Dermis blood vessel endothelial cell (primary cell): Measurements from ENCODE around the gene STK11. TPM values are rescaled to one million over a fixed set of nuclear protein-coding genes. Genes with fewer than 3 reads are reported as not detected.

Experiments
- DNase-seq: peaks from one replicate; pipeline ENCODE4 v3.0.0; 2010
- total RNA-seq: library from RNA; depleted of rRNA; stranded (reverse); fragments of >200 nt; gene quantifications from 2 replicates; pipeline ENCODE4 v1.2.3, GENCODE V29; 2014

The STK11 gene
- total RNA-seq, 1 donor from 2014 or later: 108 TPM

DNA sequence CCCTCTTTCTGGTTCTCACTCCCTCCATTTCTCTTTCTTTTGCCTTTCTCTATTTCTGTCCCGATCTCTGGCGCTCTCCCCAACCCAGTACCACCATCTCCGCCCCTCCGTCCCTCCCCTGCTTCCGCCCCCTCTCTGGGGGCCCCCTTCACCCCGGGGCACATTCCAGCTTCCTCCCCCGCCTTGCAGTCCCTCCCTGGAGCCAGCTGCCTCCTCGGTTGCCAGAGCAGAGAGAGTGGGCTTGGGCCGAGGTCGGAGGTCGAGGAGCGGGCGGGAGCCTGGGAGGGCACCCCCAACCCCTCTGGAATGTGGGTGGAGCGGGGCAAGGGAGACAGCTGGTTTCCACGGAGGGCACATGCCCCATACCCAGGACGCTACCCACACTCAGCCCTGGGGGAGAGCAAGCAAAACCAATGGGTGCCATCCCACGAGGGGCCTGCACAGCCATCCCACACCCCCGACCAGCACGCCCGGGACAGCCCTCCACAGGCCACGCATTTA is 57.1 kb downstream of the STK11 start:
- DNase-seq: no peak

DNA sequence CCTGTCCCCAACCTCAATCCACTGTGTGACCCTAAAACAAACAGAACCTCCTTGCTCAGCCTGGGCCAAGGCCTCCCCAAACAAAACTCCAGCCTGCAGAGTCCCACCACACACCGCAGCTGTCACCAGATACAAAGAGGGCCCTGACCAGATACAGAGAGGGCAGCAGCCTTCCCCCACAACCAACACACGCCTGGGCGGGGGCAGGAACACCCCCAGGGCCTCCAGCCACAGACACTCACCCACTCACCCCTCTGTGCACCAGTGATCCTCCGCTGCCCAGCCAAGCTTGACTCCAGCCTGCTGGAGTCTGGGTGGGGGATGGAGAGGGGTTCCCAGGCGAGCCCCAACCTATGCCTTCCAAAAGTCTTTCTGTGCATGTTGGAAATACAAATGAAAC is 57.6 kb downstream of the STK11 start:
- DNase-seq: no peak

DNA sequence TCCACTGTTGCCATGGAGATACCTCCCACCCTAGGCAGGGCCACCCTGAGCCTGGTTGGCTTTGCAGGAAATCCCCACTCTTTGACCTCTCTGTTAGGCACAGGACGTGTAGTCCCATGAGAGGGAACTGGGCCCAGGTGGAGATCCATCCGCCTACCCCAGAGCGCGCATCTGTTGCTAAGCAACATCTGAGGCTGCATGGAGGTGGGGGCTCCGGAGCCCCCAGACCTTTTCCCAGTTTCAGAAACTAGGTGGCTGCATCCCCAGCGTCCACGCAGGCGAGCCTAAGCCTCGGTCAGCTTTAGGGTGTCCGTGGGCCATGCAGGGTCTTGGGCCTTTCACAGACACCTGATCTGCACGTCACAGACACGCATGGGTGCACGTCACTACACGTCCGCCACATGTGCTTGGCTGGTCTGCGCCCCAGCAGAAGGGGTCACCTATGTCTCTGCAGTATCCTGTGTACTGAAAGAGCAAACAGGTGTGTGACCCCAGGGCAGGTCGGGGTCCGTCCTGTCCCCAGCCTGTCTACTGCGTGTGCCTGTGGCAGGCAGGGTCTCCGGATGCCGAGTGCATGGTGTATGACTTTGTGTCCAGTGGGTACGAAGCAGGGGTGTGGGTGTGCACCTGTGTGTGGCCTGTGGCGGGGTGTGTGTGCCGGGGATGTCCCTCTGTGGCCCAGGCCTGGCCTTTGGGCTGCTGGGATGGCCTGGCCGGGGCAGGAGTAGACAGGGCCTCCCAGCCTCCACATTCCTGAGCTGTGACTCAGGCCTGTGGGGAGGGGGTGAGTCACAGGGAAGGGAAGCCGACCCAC is 59.4 kb downstream of the STK11 start:
- peak; percentile 81 for DNase-seq

DNA sequence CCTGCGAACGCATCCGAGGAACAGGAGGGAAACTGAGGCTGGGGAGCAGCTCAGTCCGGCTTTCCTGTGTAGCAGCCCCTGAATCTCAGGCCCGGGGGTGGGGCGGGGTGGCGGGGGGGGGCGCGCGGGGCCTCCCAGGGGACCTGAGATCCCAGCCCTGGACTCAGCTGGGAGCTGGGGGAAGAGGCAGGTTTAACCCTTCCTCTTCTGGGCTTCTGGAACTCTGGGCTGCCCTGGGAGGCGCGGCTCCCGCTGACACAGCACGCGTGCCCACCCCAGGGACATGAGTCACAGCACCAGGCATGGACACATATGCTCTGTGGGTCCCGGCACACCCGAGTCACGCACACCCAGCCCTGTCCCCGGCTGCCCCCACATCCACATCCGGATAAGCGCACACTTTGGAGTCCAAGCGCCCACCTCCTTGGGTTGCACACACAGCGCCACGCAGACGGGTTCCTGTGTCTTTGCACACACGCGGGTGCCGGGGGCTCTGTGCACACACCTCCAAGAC is 60.1 kb downstream of the STK11 start:
- peak; percentile 54 for DNase-seq

DNA sequence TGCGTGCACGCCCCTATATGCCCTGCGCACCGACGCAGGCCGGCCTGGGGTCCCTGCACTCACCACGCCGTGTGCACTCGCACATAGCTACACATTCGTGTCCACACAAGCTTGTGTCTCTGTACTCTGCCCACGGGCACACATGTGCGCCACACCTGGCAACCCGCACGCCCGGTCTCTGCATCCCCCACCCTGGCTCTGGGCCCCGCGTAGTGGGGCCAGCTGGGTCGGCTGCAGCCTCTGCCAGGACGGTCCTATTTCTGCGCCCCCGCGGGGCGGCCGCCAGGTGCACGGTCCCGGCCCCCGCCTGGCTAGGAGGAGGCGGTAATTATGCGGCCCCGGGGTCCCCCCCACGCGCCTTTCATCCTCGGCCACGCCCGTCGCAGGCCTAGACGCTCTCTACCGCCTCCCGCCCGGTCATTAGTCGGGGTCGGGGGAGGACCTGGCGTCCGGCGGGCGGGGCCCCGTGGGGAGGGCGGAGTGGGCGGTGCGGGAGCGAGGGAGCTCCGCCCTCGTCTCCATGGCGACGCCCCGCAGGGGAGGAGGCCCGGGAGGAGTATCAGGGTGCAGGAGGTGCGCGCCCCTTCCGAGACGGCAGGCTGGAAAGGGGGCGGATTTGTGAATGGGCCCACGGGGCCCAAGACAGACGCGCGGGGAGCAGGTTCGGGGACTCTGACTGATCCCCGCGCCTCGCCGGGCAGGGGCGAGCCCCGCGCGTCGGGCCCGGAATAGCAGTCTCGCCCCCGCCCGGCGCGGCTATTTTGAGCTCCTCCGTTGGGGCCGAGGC is 60.7 kb downstream of the STK11 start:
- DNase-seq: peak; percentile 84

DNA sequence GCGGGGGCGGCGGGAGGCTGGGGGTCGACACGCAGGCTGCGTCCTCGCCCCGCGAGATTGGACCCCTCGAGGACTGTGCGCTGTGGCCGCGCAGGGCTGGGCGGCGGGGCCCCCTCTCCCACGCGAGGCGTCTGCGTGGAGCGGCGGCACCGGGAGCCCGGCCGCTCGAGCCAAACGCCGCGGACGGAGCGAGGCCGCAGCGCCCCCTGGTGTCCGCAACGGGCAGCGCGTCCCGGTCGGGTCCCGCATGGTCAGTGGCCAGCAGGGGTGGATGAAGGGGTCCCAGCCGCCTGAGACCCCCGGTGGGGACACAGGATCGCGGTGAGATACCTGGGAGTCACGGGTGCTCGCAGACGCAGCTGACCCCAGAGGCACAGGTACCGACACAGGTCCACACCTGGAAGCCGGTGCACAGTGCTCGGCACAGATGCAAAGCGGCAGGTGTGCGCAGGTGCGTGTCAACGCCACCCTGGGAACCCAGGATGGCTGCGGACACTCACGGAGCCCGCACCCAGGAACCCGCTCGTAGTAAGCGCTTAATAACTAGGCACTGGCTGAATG is 61.4 kb downstream of the STK11 start:
- DNase-seq: peak; percentile 76

DNA sequence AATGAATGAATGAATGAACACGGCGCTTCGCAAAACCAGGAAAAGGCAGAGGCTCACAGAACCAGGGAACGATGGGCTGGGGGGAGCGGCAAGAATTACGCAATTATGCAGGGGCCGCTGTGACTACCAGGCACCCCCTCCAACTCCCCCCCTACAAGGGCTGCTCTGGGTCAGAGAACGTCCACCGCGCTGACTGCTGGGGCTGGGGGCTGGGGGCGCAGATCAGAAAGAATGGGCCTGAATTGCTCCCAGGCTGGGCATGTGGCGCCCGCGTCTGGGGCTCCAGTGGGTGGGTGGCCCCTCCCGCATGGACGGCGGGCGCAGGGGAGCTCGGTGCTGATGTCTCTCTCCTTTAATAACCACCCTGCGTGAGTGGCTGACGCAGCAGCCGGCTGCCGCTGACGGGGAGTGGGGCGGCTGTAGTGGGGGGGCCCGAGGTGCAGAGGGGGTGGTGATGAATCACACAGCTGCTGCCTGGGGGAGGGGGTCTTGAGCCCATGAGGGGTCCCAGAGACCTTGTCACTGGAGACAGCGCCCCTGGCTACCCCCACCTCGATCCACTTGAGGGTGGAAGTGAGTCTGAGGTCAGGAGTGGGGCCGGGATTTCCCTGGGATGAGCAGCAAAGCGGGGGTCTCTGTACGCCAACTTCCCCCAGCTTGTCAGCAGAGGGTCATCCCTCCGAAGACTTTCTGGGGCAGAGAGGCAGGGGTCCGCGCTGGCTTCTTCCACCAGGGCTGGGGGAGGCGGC is 62.1 kb downstream of the STK11 start:
- no peak for DNase-seq

DNA sequence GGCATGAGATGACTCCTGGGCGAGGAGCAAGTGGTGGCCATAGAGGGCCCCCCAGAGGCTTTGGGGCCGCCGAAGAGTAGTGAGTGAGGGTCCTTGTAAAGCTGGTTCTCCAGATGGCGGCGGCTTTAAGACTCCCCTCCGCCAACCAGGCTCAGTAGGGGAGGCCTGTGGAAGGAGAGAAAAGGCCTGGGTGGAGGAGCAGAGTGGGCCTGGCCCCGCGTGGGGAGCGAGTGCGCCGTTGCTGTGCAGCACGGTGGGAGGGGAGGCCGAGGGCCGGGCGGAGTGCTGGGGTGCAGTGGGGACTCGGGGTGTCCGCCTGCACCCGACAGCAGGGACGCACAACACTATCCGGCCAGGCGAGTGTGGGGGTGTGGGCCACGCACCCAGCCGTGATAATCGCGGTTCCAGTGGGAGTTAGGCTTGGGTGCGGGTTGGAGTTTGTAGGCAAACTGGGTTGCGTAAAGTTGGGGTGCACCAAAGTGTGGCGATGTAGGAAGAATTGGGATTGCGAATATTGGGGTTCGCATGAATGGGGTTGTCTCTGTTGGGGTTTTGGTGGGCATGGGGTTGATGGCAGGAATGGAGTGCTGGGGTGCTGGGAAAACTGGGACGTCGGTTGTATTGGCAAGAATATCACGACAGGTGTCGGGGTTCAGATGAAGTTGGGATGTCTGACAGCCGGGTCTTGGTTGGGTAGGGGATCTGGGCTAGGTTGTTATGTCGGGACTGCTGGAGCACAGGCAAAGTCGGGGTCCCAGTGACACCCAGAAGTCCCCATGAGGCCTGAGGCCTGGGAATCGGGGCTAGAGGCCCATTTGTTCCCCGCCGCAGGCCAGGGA is 62.9 kb downstream of the STK11 start:
- DNase-seq: no peak

DNA sequence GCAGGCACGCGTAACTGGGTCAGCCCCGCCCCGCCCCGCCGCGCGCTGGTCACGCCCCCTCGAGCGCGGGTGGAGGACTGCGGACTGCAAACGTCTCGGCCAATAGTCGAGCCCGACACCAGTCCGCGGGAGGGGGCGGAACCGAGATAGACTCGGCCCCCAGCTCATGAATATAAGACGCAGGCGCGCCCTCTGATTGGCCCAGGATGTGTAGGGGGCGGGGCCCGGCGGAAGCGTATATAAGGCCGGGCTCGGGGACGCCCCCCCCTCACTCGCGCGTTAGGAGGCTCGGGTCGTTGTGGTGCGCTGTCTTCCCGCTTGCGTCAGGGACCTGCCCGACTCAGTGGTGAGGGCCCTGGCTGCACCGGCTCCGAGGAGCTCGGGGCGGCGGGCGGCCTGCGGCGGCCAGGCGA is 63.5 kb downstream of the STK11 start, which contains the start of gene CIRBP:
TSS of gene CIRBP (plus strand) at position 268 of the 413 bp plus-strand sequence. CDS start 1,602 bp downstream, outside the sequence.
- peak; percentile 99 for DNase-seq

DNA sequence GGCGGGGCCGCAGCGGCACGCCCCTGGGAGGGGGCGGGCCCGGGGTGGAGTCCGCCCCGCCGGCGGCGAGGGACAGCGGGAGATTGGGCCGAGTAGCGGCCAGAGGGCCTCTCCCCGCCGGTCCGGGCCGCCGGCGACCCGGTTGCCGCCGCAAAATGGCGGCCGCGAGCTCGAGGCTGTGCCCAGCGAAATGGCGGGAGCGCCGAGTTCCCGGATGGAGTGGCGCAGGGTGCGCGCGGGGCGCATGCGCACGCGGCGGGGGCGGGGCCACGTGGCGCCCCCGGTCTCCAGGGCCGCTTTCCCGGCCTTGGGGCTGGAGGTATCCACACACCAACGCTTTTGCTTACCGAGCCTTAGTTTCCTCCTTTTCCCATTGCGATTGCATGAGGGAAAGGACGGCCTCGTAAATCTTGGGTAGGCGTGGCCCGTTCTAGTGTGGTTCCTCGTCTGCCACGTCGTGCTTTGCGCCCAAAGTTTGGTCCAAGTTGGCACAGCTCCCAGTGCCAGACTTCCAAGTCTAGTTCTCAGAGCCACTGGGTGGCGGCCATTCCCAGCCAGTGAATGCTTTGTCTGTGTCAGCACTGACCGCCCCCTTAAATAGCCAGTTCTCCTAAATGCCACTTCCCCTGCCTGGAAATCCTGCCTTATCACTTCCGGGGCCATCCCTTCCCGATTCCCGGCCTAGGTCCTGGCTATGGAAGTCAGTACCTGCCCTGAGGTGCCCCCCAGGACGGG is 64.1 kb downstream of the STK11 start:
- DNase-seq: peak; percentile 90

DNA sequence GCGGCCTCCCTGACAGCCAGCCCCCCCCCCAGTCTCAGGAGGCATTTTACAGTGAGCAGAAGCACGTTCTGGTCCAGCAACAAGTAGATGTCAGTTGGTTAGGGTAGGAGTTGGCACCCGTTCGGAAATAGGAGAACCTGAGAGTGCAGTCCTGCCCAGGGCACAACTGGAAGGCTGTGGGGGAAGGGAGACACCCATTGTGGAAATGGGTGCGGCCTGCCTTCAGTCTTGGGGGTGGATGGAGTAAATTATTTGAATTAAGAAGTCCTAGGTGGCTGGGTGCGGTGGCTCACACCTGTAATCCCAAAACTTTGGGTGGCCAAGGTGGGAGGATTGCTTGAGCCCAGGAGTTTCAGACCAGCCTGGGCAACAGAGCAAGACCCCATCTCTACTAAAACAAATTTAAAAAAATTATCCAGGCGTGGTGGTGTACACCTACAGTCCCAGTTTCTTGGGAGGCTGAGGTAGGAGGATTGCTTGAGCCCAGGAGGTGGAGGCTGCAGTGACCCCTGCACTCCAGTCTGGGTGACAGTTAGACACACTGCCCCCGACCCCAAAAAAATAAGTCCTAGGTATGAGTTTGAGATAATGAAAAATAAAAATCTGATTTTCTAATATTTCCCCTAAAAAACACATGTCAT is 64.8 kb downstream of the STK11 start:
- no peak for DNase-seq

DNA sequence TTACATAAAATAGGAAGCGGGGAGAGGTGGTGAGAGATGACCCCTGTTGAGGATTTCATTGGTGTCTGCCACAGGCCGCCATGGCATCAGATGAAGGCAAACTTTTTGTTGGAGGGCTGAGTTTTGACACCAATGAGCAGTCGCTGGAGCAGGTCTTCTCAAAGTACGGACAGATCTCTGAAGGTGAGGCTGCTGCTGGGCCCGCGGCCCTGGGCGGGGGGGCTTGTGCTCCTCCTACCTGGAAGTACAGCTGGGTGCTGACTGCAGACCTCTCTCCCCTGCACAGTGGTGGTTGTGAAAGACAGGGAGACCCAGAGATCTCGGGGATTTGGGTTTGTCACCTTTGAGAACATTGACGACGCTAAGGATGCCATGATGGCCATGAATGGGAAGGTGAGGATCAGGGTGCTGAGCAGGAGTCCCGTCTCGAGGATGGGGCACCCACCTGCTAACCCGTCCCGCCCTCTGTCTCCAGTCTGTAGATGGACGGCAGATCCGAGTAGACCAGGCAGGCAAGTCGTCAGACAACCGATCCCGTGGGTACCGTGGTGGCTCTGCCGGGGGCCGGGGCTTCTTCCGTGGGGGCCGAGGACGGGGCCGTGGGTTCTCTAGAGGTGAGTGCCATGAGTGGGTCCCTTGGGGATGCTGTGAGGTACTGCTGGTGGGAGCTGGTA is 65.4 kb downstream of the STK11 start:
- DNase-seq: no peak

DNA sequence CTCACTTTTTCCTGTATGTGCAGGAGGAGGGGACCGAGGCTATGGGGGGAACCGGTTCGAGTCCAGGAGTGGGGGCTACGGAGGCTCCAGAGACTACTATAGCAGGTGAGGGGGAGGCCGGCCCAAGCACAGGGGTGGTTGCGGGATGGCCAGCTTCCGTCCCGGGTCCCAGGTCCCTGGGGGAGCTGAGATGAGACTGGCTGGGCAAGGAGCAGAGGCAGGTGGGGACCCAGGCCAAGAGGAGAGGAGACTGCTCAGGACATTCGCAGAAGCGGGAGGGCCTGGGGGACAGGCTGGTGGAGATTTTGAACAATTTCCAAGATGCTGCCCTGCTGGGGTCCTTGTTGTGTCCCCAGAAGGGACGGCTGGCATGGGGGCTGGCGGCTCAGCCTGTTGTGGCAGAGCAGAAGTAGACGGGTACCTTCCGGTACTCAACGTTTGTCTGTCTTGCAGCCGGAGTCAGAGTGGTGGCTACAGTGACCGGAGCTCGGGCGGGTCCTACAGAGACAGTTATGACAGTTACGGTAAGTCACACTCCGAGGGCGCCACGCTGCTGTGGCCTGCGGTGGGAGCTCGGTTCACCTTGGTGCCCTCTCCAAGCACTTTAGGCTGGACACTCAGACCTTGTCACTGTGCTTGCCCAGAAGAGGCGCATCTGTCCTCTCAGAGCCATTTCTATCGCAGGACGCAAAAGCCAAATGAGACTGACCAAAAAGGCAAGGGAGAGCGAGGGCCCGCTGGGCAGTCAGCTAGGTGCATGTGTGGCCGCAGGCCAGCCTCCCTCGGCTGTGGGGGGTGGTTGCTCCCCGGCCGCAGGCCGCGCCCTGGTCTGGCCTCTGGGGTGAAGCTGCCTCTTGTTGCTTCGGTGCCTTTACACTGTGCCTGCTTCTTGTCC is 66.2 kb downstream of the STK11 start:
- DNase-seq: no peak

DNA sequence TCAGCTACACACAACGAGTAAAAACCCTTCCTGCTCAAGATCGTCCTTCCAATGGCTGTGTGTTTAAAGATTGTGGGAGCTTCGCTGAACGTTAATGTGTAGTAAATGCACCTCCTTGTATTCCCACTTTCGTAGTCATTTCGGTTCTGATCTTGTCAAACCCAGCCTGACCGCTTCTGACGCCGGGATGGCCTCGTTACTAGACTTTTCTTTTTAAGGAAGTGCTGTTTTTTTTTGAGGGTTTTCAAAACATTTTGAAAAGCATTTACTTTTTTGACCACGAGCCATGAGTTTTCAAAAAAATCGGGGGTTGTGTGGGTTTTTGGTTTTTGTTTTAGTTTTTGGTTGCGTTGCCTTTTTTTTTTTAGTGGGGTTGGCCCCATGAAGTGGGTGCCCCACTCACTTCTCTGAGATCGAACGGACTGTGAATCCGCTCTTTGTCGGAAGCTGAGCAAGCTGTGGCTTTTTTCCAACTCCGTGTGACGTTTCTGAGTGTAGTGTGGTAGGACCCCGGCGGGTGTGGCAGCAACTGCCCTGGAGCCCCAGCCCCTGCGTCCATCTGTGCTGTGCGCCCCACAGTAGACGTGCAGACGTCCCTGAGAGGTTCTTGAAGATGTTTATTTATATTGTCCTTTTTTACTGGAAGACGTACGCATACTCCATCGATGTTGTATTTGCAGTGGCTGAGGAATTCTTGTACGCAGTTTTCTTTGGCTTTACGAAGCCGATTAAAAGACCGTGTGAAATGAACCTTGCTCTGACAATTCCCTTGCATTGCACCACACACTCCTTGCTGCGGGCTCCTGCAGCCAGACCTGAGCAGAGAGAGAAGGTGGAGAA is 67.1 kb downstream of the STK11 start:
- no peak for DNase-seq

DNA sequence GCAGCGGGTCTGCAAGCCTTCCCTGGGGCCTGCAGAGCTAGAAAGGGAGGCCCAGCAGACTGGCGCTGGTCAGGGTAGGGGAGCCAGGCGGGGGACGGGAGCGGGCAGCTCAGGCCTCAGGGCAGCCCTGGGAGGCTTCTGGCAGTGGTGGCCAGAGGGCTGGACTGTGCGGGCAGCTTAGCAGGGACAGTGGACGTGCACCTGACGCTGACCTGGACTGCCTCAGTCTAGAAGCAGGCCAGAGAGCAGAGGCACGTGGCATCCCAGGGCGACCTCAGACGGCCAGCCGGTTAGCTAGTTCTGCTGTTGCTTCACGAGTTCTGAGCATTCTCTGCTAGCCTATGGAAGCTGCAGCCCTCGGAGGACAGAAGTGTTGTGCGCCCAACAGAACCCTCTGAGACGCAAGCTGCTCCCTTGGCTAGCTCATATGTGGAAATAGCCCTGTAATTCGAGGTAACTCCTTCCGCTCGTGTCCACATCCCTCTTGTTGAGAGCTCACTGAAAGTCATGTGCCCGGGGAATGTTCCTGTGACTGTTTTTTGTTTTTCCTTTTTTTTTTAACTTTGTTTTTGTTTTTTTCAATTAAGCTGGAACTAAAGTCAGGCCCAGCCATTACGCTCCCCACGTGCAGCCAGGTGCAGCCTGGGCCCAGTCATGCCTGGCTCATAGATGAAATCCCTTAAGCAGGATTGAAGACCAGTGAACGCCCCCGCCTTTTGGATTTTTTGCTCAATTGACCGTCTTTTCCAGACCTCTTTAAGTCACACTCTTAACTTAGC is 67.9 kb downstream of the STK11 start:
- no peak for DNase-seq

DNA sequence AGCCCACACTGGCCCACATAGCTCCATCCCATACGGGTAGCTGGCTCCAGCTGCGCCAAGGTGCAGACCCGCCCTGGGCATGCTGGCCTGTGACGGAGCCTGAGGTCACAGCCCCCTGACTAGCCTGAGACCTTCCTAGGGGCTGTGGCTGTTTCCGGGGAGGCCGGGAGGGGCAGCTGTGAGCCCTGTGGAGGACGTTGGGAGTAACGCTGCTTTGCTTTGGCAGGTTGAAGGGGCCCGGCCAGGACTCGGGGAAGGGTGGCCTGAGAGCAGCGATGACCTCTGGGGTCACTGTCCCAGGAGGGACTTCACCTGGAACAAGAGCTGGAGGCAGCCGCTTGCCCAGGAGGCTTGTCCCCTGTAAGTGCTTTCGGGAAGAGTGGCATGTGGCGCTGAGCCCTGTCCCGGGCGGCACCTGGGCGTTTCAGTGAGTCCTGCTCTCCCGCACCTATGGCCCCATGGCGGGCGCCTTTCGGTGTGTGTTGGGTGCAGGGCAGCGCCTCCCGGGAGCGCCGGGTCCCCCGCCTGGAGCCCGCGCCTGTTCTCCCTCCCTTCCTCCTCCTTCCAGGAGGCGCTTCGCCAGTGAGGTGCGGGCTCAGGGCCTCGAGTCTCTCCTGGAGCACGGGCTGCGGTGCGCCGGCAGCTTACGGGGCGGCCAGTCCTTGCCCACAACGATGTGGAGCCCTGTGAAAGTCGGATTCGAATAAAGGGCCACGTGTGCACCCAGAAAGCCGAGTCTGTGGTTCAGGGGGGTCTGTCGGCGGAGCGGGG is 68.7 kb downstream of the STK11 start:
- DNase-seq: no peak
